Measurements from ENCODE around the gene APBB1.

The APBB1 gene

DNA sequence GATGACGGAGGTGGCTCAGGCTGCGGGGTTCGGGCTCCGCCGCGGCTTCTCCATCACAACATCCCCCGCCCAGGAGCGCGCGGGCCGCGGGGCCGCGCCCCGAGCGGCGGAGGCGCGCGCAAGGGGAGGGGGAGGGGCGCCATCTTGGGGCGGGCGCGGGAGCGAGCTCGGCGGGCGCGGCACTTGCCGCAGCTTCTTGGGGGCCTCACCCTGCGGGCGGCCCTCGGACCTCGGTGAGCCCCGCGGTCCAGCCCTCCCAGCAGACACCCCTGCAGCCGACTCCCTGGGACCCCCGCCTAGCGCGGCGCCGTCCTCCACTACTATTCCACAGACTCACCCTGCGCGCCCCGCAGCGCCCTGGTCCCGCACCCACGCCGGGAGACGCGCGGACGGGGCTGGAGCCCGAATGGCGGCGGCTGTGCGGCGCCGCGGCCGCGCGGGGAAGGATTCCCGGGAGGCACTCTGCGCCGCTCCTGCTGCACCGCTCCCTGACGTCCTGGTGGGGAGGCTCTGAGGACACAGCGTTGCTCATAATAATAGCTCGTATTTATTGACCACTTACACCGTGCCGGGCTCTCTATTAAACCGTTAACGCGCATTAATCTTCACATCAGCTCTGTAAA is at the start of gene APBB1:
Gene APBB1, minus strand, starts transcription at position 86 of the 623 bp plus-strand sequence. CDS start 7,747 bp downstream, outside the sequence.
- peak; percentile 46 for DNase-seq (ENCODE audit: low read depth)

DNA sequence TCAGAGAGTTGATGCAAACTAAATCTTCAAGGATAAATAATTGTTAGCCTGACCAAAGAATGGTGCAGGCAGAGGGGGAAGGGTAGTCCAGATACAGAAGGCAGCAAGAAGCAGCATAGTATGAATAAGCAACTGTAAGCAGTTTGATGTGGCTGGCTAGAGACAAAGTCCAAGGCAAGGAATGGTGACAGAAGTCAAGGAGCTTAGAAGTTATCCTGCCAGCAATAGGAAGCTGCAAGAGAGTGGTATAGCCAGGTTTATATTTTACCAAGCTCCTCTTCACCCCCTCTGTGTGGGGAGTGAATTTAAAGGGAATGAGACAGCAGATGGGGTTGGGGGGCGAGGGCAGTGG is 40.2 kb upstream of the APBB1 start:
- no peak for DNase-seq (ENCODE audit: low read depth)

DNA sequence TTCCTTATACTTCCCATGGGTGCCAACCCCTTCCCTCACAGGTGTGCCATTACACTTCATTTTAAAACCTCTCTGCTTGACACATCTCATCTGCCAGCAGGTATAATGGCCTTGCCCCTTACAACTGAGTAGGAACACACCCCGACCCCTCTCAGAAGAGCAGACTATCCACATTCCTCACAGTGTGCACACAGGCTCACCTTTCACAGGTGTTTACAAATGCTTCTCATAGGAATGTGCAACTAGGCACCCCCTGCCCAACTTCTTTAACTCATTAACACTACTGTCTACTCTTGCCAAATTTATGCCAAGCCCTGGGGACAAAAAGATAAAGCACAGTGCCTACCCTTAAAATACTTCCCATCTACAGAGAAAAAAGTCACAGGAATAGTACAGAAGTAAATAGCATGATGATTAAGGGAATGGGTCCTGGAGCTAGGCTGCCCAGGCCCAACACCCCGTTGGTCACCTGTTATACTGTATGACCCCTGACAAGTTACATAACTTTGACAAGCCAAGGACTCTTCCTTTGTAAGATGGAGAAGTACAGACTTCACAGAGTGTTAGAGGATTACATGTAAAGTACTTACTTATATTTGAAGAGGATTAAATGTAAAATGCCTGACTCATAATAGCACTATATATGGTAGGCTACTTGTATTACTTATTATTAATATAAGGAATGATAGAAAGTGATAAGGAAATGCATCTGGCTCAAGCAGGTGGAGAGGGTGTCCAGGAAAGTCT is 39.6 kb upstream of the APBB1 start:
- no peak for DNase-seq (ENCODE audit: low read depth)

DNA sequence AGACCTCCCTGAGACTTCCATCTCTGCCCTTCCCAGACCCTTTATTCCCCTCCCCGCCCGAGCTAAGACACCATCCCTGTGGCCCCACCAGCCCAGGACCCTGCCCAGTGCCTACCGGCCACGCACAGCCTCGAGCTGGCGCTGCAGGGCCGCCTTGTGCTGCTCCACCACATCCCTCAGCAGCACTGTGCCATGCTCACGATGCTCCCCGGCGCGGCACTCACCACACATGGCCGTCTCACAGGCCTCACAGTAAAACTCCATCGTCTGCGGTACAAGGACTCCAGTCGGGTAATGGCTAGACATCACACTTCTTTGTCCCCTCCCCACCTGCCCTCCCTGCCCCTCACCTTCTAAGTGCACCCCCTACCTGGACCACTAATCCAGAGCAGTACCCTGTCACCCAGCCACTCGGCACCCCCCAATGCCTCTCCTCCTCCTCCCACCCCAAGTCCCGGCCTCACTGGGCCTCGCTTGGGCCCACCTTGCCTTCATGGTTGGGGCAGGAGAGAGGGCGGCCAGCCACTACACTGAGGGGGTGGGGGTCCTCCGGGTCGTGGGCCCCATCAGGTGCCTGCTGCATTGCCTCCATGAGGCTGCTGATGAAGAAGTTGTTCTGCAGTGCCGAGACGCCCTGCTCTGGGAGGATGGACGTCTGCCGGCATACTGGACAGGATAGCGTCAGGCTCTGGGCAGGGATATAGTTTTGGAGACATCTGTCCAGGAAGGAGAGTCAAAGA is 38.9 kb upstream of the APBB1 start:
- no peak for DNase-seq (ENCODE audit: low read depth)

DNA sequence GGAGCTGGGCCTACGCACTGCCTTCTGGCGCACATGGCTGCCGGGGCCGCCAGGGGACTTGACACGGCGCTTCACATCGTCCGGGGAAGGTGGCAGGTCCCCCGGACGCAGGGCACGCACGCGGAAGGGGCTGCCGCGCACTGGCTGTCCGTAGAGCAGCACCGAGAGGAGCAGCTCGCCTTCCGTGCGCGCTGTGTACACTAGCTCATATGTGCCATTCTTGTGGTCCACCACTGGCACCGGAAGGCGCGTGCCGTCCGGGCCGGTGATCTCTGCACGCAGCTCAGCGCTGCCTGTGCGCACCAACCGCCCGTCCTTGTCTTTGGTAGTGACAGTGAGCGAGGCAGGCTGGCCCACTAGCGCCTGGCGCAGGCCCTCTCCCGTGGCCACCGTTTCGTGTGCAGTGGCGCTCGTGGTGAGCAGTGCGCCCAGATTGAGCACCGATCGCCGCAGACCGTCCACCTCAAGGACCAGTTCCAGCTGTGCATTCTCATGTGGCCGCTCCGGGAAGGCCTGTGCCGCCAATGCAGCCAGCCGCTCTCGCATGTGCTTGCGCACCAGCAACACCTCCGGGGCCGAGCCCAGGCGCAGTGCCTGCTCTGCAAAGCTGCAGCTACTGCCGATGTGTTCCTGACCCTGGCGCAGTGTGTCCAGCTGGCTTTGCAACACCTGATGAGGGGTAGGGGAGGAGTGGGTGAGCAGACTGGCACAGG is 37.6 kb upstream of the APBB1 start:
- no peak for DNase-seq (ENCODE audit: low read depth)

DNA sequence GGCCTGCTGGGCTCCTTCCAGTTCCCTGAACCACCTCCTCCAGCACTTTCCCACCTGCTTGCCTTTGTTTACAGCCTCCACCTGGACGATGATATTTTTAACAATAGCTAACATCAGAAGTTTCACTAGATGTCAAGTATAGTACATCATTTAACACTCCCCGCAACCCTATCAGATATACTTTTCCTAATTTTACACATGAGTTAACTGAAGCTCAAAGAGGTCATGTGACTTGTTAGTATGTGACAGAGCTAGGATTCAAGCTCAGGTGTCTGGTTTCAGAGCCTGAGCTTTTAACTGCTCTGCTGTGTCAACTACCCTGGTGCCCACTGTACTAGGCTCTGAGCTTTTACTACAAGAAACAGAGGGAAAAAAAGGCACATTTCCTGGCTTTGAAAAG is 36.2 kb upstream of the APBB1 start:
- DNase-seq (ENCODE audit: low read depth): no peak

DNA sequence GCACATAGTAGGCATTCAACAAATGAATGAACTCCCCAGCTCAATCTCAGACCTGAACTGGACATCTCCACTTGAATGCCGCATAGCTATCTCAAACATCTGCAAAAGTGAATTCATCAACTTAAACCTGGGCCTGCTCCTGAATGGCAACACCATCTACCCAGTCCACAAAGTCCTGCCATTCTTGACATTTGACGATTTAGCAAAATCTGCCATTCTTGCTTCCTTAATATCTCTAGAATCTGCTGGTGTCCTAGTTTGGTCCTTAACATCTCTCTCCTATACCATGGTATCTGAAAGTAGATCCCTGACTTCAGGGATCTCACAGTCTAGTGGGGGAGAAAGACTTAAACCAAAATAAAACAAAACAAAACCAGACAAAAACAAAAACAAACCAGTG is 34.3 kb upstream of the APBB1 start:
- DNase-seq (ENCODE audit: low read depth): no peak

DNA sequence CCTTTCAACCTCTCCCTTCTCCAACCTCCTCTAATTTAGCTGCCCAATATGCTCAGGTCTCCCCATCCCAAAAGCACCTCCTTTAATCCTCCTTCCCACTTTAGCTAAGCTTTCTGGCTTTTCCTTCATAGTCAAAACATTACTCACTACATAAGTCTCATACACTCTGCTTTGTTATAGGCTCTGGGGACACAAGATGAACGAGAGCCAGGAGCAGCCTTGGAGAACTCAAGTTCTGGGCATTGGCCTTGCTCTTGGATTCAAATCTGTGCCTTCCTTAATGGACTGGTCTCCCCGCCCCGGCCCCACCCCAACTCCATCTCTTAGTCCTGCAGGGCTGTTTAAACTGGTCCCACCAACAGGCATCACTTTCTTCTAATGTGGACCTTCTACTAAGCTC is 33.3 kb upstream of the APBB1 start:
- DNase-seq (ENCODE audit: low read depth): peak; percentile 8

DNA sequence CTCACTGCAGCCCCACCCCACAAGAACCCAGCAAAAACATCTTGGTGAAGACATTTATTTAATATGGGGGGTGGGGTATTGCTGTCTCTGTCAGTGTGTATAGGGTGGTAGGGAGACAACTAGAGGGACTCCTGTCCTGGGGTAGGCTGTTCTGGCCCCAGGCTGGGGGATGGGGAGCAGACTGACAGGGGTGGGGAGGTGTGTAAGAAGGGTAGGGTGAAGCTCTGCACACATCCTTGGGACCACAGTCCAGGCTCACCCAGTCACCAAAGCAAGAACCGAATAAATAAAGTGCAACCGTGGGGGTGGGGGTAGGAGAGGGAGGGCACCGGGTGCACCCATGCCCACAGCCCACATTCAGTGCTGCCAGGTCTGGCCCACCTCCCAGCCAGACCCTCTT is 29.7 kb upstream of the APBB1 start:
- DNase-seq (ENCODE audit: low read depth): no peak

DNA sequence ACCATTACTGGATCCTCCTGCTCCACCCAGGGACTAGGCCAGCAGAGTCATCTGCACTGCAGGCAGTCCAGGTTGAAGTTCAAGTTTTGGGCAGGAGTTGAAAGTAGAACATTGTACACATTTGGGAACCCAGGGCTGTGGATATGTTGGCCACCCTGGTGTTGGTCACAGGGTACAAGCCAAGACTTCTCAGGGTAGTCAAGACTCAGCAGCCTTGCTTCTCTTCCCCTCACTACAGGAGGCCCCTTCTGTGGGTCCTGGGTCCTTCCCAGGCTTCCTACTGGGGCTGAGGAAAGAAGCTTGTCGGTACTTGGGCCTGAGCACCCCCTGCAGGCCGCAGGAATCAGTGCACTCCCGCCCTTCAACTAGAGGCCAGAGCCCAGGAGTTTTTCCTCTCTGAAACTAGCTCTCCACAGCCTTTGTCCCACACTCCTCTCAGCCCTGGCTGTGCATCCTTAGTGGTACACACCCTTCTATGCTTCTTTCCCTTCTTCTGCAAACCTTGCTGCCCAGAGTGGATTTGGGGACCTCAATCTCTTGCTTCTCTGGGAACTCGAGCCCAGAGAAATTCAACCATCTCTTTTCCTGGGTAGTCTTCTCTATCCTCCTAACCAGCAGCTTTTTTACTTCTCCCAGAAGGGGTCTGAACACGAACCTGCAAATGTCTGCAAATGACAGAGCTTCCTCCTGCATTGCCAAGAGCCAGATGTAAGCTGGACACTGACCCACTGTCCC is 24.5 kb upstream of the APBB1 start:
- DNase-seq (ENCODE audit: low read depth): peak; percentile 47

DNA sequence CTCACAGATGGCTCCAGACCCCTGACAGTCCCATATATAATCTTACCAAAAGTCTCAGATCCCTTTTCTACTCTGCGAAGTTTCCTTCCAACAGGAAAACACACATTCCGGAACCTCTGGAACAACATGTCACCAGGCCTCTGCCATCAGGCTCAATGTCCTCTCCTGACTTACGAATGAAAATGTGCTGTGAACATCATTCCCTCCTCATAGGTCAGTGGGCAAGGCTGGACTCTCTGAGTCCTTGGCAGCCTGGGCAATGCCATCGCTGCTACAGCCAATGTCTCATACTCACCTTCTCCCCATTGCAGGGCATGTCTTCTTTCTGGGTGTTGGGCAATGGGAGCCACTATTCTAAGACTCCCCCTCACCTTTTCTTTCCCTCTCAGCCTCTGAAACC is 23.5 kb upstream of the APBB1 start:
- DNase-seq (ENCODE audit: low read depth): no peak

DNA sequence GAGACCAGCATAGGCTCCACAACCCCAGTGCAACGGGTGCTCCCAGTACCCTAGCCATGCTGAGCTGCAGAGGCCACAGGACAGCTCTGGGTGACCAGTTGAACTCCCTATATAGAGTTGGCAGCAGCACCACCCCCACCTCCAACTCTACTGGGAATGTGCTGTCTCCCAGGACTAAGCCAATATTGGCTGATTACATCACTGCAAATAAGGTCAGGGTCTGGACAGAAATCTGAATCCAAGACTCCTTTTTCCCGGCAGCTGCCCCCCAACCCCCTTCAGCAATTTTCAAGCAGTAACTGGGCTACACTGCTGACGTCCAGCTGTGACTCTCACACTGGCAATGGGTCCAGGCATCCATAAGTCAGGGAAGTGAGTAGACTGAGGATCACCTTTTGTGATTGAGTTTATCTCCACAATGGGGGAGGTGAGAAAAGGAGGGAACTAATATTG is 22.0 kb upstream of the APBB1 start, which contains the start of gene HPX:
Gene HPX, minus strand, starts transcription at position 82 of the 453 bp plus-strand sequence. Its CDS starts 24 bp downstream, at position 58.
- DNase-seq (ENCODE audit: low read depth): no peak

DNA sequence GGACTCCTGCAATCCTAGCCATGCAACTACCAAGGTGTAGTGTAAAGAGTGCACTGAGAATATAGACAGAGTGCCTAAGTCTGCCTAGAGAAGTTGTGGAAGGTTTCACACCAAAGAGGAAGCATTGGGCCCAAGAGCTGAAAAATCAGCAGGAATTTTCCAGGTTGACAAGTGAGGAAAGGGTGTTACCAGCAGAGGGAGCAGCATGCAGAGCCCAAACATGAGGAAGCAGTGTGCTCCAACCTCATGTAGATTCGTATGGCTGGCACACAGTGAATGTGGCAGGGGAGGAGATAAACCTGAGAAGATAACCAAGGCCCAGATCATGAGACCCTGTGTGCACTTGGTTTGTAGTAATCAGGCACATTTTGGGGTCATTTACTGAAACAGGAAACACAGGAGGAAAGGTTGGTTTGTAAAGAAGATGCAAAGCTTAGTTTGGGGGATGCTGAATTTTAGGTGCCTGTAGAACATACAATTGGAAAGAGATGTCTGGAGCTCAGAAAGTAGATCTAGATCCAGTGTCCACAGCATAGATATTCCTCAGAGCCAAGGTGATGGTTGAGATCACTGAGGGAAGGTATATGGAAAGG is 20.2 kb upstream of the APBB1 start:
- peak; percentile 44 for DNase-seq (ENCODE audit: low read depth)

DNA sequence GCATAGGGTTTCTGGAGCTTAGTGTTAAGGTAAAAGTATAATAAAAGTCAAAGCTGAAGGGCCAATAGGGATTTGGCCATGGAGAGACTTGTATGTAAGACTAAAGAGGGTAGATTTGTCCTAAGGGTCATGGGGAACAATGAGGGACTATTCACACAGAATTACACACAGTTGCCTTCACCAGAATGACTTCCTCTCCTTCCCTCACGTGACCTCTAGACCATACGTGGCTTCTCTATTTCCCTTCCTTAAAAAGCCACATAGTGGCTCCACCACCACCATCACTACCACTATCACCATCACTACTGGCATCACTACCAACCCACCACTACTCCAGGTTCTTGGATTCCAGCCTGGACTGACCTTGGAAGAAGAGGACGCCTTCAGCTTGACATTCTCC is 19.1 kb upstream of the APBB1 start:
- DNase-seq (ENCODE audit: low read depth): no peak

DNA sequence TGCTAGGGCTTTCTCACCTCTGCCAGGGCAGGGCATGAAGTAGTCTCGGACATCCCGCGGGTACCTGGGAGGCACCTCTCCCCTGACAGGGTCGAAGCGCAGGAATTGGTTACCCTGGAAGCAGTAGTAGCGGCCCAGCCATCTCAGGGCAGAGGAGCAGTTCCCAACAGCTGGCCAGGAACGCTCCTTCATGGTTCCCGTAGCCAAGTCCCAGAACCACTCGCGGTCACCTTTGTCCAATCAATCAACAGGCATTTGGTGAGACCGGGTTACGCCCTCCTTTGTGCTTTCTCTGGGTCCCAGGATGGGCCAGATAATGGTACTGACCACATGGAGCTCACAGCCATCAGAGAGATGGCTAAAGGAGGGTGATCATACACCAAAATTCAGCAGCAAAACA is 18.5 kb upstream of the APBB1 start:
- DNase-seq (ENCODE audit: low read depth): no peak

DNA sequence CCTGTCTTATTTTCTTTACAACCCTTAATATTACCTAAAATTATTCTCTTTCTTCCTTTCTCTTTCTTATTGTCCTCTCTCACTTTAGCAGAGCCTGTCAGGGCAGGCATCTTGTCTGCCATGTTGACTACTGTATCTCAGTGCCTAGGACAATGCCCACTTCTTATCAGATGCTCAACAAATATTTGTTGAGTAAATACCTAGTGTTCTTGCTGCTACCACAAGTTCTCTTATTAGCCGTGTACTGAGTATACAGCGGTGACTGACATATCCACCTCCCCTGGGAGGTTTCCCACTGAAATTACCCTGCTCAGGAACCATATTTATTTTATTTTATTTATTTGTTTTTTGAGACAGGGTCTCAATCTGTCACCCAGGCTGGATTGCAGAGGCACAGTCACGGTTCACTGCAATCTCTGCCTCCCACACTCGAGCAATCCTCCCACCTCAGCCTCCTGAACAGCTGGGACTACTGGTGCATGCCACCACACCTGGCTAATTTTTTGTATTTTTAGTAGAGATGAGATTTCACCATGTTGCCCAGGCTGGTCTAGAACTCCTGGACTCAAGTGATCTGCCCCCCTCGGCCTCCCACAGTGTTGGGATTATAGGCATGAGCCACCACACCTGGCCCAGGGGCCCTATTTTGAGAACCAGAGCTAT is 15.2 kb upstream of the APBB1 start:
- DNase-seq (ENCODE audit: low read depth): no peak

DNA sequence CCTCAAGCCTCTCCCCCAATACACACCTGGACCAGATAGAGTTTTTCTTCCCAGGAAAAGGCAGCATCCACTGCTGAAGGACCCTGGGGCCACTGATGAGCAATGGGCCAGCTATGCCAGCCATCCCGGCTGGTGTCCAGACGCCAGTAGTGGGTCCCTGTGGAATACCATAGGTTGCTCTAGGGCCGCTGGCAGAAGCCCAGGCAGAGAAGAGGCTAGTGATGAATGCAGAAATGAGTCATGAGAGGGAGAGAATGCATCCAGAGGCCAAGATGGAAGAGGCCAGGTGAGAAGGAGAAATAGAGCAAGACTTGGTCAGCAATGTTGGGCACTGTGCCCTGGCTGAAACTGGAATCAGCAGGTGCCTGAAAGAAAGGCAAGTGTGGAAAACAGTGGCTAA is 13.0 kb upstream of the APBB1 start:
- peak; percentile 81 for DNase-seq (ENCODE audit: low read depth)

DNA sequence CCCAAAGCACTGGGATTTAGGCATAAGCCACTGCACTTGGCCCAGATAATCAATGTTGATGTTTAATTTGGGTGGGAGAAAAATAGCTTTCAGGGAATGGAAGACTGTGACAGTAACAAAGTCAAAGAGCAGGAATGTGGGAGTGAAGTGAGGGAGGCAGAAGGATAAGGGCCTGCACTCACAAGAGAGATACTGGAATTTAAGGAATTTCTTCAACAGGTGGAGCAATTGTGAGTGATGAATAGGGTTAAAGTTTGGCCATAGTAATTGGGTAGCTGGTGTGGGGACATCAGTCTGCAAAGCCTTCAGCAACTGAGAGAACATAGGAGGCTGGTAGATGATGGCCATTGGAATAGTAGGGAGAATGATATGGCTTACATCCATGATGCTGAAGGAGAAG is 8.6 kb upstream of the APBB1 start:
- no peak for DNase-seq (ENCODE audit: low read depth)

DNA sequence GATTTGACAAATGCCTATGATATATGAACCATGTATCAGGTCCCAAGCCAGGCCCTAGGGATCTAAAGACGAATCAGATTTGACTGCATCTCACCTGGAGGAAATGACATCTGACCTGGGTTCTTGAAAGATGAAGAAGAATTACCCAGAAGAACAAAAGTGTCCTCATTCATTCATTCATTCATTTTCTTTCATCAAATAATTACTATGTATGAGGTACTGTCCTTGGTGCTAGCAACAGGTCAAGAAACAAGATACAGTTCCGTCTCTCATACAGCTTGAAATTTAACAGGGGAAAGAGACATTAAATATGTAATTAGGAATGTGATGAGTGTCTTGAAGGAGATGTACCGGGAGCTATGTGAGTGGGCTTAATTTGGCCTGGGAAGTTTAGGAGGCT is 1.8 kb upstream of the APBB1 start:
- no peak for DNase-seq (ENCODE audit: low read depth)

DNA sequence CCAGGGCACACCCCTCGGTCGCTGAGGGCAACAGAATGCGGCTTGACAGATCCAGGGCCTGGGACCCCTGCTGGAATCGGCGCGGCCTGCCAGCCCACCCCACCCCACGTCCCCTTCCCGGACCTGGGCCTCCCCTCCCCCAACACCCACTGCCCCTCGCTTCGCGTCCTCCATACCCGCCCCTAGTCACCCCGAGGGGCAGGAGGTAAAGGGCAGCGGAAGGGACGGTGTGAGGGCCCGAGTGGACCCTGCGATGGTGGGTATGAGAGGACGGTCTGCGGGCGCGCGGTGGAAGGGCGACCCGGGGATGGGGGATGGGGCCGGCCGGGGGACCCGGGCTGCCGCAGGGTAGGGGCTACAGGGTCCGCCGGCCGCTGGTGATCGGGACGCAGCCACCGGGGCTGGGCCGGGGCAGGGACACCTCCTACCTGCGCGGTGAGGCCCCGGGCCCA is 311 bp downstream of the APBB1 start:
- DNase-seq (ENCODE audit: low read depth): no peak
